Activated T-cell treated with anti-CD3 and anti-CD28 coated beads for 1 hour (primary cell): ENCODE data around the gene KCNJ10.
A peak's percentile ranks its signal among the peaks of the same experiment; 100 is the strongest.

ENCODE experiments used
- DNase-seq: peaks from one replicate; pipeline ENCODE4 v3.0.0-alpha.2; 2020; ENCODE audit warnings: low read depth

The KCNJ10 gene

DNA sequence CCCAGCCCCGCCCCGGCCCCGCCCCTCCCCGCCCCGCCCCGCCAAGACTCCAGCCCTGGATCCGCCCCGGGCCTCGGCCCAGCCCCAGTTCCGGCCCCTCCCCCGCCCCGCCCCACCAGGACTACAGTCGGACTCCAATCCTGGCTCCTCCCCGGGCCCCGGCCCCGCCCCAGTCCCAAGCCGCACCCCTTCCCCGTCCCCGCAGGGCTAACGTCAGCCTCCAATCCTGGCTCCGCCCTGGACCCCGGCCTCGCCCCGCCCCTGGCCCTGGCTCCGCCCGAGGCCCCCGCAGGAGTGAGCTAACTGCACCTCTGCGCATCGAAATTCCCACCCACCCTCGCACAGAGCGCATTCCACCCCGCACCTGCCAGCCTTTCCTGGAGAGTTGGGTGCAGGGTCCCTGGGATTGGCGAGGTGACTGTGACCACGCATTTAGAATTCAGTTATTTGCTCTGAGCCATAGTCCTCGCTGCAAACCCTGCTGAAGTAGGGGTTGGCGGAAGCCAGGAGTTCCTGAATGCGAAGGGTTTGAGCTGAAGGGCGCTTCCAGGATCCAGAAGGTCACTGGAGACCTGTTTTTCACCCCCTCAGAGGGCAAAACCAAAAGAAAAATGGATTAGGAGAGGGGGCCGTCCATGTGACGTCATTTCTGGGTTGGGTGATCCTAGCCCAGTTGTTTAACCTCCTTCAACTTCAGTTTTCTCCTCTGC lies 29.0 kb upstream of the KCNJ10 start:
- DNase-seq: peak; percentile 99

DNA sequence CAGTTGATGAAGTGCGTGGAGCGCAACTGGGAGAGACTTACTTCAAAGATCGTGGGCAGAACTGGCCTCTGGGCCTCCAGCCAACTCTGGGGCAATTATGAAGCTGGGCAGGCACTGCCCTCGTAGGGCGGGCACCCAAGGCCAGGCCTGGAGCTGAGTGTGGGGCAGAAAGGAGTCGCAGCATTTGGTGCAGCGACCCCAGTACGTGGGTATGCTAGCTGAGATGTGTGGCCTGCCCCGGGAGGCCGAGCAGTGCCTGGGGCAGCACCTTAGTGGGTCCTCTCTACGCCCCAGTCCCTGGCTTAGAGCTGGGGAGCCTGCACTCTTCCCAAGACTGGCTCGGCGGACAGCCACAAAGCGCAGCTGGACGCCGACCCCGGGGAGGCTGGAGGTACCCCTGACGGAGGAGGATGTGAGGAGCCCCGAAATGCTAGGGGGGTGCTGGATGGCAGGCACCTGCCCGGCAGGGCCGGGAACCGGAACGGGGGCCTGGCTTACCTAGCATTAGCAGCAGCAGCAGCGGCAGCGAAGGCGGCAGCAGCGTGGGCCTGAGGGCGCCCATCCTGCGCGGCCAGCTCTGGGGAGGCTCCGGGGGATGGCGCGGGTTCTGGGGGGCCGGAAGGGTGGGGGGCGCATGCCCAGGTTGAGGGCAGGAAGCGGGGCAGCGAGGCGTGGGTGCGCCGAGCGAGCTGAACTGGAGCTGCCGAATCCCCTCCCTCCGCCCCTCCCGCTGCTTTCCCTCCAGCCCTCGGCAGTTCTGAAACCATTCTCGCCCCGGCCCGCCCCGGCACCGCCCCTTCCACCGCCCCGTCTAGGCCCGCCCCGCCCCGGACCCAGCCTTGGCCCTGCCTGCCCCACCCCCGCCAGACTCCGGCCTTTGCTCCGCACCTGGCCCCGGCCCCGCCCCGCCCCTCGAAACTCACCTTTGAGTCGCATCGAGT lies 28.2 kb upstream of the KCNJ10 start, which contains the start of gene IGSF8:
TSS of gene IGSF8 (minus strand) at position 709 of the 941 bp plus-strand sequence. CDS start at position 562, 147 bp downstream.
- peak; percentile 95 for DNase-seq

DNA sequence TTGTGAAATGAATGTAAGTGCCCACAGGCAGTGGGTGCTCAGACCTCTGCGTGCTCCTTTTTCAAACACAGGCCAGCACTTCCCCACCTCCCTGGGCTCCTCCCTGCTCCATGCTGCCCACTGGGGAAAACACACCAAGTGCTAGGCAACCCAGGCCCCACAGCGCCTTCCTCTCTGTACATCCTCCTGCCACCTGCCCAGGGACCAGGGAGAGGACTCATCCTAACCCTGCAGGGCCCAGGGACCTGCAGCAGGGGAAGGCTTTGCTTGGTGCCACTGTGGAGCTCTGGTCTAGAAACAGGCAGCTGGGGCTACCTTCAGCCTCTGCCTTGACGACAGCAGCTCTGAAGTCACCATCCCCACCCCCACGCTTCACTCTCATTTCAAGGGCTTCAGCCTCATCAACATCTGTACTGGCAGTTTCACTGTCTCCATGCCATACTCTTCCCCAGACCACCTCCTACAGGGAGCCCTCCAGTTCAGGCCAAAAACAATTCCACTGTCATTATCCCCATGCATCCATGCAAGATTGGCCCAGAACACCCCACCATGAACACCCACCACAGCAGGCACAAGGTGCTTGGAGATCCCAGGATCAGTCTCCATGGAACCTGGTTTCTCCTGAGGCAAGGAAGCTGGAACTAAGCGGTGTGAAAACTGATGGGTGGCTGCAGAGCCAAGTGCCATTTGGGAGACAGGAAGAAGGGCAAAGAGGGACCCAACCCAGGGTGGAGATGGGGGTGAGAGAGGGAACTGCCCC lies 27.4 kb upstream of the KCNJ10 start:
- DNase-seq: no peak

DNA sequence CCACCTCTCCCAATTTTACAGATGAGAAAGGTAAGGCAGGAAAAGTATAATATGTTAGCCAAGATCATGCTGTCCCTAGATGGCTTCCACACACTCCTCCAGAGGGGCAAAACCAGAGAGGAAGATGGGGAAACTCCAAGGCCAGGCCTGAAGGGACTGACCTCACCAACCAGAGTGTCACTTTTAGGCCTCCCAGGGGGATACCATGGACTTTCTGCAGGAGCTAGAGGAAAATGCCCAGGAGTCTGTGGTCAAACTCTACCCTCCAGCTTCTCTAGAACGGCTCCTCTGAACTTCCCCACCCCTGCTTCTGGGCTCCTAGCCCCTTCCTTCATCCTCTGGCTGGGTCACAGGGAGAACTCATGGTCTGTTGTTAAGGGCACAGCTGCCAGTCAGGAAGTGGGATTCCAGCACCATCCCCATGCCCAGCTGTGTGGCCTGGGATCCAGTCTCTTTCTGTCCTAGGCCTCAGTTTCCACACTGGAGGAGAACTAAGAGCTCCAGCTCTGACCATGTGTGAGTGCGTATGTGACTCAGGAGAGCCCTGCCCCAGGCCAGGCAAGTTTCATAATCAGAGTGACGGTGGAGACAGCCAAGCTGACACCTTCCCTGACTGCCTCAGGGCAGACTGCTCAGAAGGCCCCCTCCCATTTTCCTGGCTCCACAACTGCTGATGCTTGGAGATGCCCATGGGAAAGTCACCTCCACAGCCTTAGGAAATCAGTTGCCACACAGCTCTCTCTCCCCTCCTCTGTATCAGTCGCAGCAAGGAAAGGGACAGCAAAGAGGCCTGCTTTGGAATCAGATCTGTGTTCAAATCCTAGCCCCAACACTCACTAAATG lies 26.5 kb upstream of the KCNJ10 start:
- DNase-seq: no peak

DNA sequence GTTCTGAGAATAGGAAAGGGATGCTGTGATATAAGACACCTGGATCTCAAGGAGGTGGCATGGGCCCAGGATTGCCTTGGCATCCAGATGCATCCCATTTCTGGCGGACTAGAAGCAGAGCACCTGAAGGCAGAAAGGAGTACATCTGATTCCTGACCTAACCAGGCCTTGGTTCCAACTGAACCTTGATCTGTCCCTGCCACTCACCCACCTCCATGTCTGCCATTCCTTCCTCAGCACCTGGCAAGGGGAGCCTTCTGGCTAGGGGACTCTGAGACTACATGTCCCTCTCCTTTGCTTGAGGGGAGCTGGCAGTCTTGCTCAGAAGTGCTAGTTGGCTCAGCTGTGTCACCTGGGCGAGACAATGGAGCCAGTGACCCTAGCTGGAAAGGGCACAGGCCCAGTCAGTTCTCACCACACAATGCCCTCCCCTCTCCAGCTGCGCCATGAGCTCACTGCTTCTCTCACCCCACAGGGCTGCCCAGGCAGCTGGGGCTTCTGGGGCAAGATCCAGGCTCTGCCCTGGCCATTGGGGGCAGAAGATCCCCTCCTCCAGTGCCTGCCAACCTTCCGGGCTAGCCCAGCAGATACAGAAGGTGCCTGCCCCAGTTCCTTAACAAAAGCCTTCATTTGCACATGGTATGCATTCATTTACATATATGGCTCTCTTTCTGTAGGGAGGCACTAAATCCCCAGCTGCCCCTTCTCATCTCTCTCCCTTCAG lies 25.6 kb upstream of the KCNJ10 start:
- DNase-seq: no peak

DNA sequence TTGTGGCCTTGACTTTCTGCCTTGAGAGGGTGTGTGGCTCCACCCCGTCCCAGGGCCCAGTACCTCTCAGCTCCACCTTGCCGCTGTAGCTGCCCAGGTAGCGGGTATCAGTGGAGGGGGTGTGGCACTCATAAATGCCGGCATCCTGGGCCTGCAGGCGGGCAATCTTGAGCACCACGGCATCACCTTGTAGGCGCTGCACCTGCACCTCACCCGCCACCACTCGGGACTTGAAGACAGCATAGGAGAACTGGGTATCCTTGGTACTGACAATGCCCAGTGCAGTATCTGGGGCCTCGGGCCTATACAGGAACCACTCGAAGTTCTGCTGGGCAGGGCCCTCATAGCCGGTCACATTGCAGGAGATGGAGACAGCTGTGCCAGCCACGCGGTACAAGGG lies 24.8 kb upstream of the KCNJ10 start:
- no peak for DNase-seq

DNA sequence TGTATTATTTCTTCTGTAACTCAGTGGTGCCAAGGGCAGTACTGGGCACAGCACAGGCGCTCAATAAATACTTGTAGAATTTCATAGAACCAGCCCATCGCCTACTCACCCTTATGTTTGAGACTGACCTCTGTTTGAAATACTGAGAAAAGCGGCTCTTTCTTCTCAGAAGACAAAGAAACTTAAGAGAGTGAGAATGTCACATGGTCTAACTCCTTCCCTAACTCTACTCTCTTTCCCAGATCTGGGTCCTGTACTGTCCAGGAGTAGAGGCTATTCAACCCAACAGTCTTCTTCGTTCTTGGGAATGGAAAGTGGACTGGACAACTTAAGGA lies 24.3 kb upstream of the KCNJ10 start:
- DNase-seq: no peak

DNA sequence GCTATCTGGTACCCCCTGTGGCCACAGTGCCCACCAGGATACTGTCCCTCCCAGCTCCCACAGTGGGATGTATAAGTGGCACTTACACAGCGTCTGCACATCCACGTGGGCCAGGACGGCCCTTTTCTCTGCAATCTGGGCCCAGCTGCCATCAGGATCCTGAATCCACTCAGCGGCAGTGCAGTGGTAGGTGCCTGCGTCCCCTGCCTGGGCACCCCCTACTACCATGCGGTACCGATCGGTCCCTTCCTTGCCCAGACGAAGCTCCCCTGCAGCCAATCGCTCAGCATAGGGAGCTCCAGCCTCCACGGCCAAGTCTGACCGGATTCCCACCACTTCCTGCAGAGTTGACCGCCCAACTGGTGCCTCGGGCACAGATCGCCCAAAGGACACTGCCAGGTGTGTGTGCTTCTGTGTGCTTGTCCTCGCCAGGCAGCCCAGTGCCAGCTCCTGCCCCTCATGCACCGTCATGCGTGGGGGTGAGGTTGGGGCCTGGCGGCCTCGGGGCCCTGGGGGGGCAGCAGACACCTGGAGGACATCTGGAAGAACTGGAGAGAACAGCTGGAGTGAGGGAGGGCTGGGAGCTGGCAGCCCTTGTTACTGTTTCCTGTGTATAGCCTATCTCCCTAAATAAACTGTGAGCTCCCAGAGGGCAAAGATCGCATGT lies 23.8 kb upstream of the KCNJ10 start:
- DNase-seq: no peak

DNA sequence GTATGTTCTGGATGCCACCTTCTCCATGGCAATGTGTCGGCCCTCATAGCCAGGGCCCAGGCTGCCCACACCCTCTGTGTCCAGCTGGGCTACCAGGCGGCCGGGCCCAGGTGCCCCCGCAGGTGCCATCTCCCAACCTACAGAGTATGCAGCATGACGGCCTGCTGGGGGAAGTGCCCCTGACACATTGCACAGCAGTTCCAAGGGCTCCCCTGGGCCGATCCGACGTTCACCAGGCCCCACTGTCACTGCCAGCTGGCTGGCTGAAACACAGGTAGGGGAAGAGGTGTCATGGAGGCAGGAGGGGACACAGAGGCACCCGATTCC lies 23.1 kb upstream of the KCNJ10 start:
- DNase-seq: no peak

DNA sequence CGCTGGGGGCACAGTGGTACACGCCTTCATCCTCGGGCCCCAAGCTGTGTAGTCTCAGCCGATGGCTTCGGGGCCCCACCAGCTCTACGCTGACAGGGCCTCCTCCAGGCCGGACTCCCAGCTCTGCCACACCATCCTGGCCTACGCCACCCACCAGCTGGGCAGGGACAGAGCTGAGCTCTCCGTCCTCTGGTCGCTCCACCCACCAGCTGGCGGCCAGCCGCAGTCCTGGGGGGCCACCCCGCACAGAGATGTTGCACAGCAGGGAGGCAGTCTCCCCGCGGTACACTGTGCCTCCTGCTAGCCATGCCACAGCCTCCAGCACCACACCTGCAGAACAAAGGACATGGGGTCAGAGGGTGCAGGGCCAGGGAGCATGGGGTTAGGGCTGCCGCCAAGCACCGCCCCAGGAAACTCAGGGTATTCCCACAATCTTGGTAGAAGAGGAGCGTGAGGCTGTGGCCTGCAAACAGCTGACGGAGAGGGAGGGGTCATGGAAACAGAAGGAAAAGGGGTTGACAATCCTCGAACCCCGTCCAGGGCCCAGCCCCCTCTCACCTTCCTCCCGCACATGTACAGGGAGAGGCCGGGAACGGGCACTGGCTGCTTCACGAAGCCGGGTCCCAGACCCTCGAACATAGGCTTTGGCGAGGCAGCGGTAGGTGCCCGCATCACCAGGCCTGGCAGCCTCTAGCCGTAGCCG lies 22.6 kb upstream of the KCNJ10 start:
- no peak for DNase-seq

DNA sequence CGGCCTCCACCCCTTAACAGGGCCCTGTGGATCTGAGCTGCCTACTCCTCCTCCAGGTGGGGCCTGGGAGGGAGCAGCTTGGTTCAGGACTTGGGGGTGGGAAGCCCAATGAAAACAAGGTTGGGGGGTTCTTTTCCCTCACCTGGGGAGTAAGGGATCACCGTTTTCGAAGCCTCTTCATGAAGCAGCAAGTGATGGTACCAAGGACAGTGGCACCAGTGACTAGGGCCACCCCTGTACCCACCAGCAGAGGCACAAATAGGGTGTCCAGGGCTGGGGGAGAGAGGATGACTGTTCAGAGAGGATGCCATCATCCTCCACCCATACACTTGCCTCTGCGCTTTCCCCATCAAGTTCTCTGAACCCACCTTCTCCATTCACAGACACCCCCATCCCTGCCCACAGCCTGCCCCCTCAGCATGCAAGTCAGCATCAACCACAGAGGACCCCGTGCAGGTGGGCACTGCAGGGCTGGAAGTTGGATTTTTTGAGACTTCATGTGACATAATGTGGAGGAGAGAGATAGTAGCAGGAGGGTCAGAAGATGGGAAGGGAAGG lies 21.8 kb upstream of the KCNJ10 start:
- DNase-seq: no peak

DNA sequence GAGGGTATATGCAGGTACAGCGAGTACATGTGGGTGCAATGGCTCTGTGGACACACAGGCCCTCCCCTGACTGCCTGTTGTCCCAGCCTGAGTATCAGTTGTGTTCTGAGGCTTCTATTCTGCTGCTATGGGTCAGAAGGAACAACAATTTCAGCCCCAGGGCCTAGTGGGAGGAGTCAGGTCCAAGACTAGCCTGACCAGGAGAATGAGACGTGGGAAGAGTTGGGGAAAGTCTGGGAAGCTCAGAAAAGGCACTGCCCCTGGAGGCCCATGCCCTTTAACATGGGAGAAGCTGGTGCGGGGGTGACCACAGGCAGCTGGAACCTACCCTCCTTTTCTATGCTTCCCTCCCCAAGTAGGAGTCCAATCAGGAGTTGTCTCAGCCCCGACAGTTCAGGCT lies 20.8 kb upstream of the KCNJ10 start:
- no peak for DNase-seq

DNA sequence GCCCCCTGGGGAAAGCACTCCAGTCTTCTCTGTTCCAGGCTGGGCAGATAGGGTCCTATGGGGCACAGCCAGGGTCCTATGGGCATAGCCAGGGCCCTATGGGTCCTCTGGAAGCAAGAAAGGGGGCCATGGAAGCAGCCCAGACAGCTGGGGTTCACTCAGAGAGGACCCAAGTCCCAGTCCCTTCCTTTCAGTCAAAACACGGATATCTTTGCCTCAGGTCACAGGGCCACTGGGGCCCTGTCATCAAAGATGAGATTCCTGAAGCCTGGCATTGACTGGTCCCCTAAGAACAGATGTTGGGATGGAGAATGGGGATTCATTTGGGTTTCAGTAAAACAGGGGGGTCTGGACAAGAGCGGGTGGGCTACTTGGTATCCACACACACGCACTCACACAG lies 19.9 kb upstream of the KCNJ10 start:
- no peak for DNase-seq

DNA sequence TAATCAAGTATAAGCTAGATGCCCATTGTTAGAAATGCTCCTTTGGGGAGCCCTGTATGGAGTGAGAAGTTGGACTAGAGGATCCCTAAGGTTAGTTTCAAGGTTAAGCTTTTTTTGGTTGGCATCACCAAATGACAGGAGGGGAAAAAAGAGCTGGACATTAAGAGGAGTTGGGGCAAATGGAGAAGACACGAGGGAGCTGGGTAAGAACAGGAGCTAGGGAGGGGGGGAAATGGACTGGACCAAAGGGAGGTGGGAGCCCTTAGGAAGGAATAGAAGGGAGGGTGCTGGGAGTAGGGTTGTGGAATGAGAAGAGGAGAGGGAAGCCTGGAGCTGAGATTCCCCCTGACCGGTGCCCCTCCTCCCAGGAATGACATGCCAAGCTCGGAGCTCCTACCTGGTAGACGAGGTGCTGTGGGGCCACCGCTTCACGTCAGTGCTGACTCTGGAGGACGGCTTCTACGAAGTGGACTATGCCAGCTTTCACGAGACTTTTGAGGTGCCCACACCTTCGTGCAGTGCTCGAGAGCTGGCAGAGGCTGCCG lies 17.2 kb upstream of the KCNJ10 start:
- no peak for DNase-seq

DNA sequence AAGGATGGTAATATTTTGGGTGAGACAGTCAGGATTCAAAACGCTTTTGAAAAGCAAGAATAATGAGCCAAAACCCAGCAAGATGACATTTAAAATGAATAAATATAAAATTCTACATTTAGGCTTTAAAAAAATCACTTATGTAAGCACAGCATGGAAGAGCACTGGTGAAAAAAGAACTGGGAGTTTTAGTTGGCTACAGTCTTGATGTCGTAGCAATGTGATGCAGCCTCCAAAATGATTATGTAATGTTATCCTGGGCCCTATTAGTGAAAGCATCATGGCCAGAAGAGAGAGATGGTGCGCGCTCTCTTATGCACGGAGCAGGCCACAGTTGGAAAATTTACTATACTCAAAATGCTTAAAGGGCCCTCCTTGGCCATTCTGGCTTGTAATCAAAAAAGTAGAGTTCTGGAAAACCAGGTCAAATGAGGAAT lies 16.5 kb upstream of the KCNJ10 start:
- DNase-seq: no peak

DNA sequence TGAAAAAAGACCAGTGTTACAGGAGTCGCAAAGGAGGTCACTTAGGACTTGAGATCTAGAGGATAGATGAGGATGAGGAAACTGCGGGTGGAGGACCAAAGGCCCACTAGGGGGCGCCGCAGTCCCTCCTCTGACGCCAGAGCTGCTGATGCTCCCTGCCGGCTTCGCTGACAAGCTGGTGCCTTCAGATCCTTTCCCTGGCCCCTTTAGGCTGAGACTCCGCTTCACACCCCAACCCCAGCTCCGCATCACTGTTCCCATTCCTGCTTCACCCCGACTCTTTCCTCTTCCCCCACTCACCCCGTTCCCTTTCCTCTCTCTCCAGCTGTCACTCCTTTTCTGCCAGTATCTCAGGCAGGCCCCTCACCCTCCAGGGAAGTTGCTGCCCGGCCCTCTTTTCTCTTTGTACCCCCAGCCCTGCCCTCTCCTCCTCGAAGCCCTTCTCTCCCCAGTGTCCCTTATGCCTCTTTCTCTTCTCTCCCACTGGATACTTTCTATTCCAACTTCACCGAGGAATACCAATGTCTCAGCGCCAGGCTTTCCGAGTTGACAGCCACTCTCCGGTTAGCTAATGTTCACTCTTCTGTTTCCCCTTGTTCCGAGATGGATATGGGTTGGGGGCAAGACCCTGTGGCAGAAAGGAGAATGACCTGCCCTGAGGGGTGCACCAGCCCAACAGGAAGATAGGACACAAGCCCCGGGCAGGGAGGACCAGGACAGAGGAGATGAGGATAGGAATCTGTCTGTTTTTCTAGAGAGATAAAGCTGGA lies 15.9 kb upstream of the KCNJ10 start:
- DNase-seq: peak; percentile 73

DNA sequence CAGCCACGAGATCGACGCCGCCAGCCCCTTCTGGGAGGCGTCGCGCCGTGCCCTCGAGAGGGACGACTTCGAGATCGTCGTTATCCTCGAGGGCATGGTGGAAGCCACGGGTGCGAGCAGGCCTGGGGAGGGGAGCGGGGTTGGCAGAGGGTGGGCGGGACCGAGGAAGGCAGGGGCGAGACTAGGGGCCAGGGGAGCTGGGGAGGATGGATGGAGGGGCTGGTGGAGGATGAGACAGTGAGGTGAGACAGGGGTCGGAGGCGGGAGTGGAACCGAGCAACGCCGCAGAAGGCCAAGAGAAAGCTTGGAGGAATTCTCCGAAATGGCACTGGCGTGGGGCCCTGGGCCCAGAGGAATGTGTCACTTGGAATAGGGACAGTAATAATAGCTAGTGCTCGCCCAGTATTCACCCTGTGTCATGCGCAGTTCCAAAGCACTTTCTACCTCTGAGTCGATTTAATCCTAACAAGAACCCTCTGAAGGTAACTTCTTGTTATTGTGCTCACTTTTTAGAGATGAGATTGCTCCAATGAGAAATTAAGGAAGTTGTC lies 14.9 kb upstream of the KCNJ10 start:
- no peak for DNase-seq
